ENCODE measurements around the gene PLA2G4C.

Gene PLA2G4C, protein sequence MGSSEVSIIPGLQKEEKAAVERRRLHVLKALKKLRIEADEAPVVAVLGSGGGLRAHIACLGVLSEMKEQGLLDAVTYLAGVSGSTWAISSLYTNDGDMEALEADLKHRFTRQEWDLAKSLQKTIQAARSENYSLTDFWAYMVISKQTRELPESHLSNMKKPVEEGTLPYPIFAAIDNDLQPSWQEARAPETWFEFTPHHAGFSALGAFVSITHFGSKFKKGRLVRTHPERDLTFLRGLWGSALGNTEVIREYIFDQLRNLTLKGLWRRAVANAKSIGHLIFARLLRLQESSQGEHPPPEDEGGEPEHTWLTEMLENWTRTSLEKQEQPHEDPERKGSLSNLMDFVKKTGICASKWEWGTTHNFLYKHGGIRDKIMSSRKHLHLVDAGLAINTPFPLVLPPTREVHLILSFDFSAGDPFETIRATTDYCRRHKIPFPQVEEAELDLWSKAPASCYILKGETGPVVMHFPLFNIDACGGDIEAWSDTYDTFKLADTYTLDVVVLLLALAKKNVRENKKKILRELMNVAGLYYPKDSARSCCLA

DNA sequence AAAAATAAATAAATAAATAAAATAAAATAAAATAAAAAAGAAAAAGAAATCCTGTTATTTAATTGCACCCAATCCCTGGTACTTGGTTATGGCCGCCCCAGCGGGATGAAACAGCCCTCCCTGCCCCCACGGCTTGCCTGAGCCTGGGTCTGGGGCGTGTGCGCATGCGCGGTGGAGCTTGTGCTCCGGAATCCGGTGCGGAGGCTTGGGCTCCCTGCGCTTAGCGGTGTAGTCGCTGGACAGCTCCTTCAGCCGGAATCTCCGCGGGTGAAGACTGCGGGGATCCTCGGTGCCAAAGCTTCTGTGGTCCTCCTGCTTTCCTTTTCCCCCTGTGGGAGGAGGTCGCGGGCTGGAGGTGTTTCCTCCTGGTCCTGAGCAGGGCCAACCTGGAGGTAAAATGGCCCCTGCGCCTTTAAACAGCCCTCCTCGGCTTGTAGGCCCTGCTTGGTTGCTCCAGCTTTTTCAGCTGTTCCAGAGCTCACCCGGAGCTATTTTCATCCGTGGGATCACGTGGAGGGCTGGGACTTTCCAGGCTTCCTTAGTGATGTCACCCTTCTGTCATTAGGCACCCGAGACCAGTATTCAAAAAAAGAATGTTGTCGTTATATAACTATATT lies at the start of gene PLA2G4C:
Gene PLA2G4C (minus strand): TSS at position 468 of the 617 bp plus-strand sequence. CDS start 4,288 bp downstream, outside the sequence.
- DNase-seq = peak; percentile 93

DNA sequence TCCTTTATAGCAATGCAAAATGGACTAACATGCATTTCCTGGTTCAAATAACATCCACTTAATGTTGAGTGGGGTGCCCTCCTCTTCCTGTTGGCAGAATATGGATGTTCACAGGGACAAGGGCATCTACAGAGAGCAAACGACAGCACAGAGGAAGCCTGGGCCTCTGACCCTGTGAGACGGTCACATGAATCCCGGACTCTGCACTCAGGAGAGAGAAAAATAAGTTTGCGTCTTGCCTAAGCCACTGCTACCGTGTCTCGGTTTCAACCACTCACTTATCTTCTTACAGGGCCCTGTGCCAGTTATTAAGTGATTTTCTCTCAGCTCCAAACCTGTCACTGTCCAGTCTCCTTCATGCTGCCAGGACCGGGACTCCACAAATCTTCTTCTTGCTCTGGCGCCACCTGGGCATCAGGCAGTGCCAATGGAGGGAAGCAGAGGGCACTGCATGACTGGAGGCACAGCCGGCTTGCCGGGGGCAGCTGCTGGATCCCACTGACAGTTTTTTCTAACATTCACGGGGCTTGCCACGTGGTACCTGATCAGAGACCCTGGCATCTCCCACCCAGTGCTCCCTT lies 47.7 kb upstream of the PLA2G4C start:
- DNase-seq = no peak

DNA sequence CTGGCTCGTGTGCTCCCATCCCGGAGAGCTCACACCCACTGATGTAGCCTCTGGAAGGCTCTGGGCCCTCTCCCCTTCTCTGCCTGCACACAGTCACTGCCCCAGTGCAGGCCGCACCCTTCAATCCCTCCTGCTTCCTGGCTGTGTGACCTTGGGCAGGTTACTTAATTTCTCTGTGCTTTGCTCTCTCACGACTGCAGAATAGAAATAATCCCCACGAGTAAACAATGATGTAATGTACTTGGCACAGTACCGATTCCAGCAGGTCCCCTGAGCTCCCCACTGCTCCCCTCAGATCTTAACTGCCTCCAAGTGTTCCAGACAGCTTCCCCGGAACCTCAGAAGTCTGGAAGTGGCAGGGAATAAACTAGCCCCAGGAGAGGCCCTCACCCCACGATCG lies 43.4 kb upstream of the PLA2G4C start:
- no peak for DNase-seq

DNA sequence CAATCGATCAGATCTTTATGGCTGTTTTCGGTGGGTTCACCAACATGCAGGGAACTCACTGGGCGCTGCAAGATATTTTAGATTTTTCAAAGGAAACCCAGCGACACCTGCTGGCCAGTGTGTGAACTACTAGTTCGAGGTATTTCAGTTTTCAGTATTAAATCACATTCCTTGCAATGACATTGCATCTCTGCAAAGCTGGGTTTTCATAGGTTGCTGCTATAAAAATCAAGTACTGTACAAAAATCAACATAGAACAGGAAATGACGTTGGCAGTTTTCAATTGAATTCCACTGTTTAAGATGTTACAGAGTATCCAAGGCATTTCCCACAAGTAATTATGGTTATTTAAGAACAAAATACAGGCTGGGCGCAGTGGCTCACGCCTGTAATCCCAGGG lies 41.9 kb upstream of the PLA2G4C start:
- DNase-seq = peak; percentile 79

DNA sequence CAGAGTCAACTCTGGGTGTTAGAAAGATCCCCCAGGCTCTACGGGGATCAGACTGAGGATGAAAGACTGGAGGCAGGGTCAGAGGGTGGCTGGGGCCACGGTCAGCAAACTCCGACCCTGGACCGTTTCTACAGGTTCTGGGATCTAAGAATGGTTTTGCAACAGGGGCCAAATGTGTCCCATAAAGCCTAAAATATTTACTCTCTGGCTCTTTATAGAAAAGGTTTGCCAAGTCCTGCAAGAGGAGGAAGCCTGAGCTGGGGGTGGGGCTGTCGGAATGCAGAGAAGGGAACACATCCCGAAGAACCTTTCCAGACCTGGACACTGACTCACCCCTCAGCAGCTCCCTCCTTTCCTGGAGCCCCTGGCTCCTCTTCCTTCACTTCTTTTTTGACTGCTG lies 38.8 kb upstream of the PLA2G4C start:
- no peak for DNase-seq

DNA sequence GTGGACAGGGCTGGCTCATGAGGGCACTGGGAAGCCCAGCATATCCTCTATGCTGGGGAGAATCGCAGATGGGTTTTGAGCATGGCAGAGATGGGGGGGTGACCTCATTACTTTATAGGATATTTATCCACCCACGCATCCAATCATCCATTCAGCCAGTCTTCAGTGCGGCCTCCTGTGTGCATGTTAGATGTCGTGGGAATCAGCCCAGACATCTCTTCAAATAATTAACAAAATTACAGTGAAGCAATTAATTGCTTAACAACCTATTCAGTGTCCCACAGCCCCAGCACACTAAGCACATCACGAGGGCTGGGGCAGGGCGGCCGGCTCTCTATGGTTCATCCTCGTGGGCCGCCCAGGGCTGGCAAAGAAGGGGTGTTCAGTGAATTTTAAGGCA lies 38.0 kb upstream of the PLA2G4C start:
- DNase-seq = no peak

DNA sequence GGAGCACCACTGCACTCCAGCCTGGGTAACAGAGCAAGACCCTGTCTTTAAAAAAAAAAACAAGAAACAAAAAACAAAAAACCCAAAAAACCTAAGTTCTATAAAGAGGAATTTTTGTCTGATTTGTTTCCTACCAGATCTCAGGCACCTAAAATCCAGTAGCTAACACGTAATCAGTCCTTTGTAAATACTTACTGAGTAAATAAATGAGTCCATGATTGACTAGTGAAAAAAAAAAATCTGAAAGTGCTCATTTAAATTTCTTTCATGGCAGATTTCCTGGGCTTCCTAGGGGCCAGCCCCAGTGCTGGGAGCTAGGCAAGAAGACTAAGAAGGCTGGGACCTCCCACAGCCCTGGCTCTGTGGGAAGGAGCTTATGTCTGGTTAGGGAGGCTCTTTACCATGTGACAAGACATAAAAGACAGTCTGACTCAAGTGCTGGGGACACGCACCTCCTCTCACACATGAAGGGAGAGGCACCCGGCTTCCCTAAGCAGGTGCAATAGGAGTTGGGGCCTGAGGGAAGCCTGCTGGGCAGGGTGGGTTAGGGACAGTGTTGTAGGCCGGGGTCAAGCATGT lies 37.1 kb upstream of the PLA2G4C start:
- DNase-seq = no peak

DNA sequence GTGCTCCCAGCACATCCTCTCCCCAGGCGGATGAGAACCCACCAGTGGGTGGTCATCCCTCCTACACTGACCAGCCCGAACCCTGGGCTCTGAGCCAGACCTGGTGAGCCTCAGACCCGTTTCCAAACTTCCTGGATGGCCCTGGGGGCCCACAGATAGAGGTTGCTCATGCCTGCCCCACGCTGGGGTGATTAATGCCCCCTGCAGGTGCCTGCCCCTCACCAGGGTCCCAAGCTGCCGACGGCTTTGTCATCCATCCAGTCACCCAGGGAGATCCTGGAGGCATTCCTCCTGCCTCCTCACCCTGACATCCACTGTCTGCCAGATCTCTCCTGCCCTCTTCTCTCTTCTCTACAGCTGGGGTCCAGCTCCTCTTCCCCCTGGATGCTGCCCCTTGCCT lies 28.4 kb upstream of the PLA2G4C start:
- no peak for DNase-seq

DNA sequence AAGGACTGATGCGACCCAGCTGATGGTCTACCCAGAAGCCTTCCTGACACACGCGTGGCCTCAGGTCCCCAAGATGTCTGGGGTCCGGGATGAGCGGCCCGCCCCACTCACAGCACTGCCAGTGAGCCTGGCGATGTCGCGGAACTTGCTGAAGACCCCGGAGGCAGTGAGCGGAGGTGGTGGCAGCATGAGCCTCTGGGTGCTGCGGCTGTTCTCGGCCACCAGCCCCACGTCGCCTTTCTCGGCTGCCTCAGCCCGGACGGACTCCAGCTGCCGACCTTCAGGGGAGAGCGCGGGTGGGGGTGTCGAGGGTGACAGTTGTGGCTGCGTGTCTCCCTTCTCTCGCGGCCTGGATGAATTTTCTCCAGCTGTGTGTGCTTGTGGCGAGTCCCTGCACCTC lies 26.8 kb upstream of the PLA2G4C start:
- DNase-seq = no peak

DNA sequence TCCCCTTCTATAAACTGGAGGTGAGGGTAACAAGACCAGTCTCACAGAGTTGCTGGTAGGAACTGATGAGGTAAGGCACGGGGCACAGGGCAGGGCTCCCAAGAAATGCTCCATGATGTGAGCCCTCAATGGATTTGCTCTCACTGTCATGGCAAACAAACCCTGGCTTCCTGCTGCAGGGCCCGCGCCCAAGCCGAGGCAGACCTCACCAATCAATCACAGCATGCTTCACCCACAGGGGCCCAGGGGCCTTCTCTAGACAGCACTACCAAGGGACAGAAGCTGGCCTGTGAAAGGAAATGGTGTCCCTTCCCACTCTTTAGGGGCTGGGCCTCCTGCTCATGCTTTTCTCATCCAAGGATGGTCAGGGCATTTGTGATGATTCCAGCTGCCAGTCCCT lies 25.9 kb upstream of the PLA2G4C start:
- no peak for DNase-seq

DNA sequence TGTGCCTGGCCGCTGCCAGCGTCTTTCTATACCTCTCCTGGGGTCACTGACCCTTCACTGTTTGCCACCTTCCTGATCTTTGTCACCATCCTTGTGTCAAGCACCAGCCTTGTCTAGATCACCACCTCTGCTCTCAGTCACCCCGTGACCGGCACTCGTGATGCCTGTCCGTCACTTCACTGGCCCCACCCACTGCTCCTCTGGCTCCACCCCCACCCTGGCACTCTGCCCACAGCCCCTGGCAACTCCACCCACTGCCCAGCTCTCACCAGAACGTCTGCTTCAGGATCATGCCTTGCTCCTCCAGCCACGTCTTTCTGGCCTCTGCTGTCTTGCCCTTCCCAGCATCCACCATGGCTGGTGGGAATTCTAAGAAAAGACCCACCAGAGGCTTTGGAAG lies 24.8 kb upstream of the PLA2G4C start:
- no peak for DNase-seq

DNA sequence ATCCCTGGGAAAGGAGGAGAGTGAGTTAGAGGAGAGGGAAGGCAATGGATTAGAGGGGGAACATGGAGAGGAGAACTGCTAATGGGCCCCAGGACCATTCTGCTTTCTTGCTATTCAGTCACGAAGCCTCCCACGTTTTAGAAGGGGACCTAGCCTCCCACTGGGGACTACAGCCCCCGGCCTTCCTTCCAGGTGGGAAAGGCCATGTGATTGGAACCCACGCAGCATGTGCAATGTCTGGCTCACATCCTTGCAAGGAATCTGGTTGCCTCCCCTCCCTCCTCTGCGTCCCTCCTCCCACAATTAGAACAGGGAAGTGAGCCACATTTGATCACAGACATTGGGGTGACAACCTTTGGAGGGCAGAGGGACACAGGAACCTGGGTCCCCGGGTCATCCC lies 22.5 kb upstream of the PLA2G4C start:
- no peak for DNase-seq

DNA sequence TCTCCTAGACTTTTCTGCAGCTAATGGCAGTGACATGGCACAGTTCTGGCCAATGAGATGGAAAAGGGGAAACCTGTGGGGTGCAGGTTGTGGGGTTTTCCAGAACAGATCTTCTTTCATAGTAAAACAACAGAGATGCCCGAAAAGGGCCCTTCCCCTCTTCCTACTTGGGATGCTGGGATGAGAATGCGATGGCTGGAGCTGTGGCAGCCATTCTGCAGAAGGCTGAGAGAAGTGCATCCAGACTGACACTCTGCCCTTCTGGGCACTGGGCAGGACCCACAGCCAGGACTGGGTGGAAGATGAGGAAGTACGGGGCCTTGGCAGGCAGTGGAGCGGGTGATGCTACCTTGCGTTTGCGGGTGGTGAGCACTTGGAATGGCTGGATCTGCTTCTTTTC lies 16.9 kb upstream of the PLA2G4C start:
- no peak for DNase-seq

DNA sequence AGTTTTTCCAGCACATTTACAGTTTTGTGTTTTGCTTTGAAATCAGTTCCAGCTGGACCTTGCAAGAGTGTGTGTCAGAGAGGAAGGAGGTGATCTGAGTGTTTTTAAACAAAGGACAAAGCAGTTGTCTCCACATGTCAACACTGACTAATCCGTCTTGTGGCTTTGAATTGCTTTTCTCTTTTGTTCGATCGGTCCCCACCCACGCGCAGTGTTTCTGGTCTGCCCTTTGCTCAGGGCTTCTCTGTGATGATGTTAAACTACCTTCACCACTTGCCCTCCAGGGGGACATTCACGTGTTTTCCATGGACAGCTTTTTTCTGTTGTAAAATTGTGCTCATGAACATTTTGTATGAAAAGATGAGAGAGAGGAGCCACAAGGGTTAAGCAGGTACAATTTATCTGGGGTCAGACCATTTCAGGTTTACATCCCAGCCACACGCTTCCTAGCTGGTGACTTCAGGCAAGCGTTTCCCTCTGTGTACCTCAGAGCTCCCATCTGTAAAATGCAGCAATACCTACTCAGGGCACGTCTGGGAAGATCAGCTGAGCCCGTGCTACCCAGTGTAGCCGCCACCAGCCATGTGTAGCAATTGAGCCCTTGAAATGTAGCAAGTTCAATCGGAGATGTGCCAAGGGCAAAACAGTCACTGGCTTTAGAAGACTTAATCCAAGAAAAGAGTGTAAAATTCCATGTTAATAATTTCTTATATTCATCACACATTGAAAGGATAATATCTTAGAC lies 13.5 kb upstream of the PLA2G4C start:
- peak; percentile 14 for DNase-seq

DNA sequence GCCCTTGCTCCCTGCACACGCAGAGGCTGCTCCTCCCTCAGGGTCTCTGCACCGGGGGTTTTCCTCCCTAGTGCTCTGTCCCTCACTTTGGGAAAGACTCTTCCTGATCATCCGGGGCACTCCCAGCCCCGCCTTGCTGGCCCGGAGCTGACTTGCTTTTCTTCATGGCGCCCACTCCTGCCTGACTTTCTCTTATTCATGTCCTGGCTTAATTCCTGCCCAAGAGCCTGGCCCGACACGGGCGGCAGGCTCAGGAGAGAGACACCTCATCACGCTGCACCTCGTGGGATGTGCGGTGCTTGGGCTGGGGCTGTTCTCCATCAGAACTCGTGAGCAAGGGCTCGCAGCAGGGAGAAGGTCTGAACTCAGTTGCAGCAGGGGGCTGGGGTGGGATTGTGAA lies 11.8 kb upstream of the PLA2G4C start:
- DNase-seq = no peak

DNA sequence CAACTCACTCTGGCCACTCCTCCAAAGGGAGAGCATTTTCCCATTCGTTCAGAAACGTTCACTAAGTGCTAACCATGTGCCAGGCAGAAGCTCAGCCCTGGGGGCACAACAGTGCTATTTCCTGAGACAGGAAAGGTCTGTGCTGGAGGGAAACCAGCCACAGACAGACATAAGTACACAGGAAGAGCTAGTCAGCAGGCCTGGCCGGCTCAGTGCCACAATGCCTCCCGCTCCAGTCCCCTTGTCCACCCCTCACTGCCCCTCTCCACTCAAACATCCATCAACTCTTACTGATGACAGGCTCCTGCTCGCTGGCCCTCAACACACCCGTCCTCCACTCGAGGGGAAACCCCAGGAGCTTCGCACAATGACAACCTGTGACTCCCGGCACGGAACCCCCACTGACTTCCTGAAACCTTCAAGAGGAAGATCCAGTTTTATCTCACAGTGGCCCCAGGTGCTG lies 11.3 kb upstream of the PLA2G4C start:
- no peak for DNase-seq

DNA sequence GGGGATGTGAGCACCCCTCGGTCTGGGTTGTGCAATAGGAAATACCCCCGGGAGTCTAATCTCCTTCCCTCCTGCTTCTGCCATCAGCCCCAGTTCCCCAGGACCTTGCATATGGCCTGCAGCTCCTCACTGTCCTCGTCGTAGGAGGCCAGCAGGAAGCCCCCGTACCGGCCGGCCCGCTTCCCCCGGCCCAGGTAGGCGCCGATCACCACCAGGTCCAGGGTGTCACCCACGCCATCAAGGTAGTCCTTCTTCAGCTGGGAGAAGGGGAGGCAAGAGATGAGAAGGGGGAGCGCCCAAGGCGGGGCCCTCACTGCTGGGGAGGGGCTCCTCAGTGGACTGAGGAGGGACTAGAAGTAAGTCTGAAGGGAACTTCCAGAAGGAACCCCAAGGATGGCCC lies 10.4 kb upstream of the PLA2G4C start:
- DNase-seq = no peak

DNA sequence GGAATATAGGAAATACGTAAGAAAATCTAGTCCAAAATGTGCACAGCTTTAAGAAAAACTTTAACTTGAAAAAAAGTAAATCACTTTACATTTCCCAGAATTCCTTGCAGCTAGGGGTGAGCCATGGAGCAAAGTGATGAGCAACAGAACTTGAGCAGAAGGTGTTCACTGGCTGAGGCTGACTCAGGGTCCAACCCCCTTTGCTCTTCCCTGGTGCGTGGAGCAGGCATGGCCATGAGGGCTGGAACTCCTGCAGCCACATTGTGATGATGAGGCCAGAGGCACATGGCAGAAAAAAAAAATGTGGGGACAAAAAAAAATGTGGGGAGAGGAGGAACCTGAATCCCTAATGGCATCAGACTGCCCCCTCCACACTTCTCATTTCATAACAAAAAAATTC lies 9.9 kb upstream of the PLA2G4C start:
- DNase-seq = no peak

DNA sequence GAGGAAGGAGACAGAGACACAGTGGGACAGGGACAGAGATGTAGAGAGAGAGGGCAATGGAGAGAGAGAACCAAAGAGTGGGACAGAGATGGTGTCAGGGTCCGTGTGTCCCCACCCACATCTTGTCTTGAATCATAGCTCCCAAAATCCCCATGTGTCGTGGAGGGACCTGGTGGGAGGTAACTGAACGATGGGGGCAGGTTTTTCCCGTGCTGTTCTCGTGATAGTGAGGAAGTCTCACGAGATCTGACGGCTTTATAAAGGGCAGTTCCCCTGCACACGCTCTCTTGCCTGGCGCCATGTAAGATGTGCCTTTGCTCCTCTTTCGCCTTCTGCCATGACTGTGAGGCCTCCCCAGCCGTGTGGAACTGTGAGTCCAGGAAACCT lies 7.5 kb upstream of the PLA2G4C start:
- no peak for DNase-seq

DNA sequence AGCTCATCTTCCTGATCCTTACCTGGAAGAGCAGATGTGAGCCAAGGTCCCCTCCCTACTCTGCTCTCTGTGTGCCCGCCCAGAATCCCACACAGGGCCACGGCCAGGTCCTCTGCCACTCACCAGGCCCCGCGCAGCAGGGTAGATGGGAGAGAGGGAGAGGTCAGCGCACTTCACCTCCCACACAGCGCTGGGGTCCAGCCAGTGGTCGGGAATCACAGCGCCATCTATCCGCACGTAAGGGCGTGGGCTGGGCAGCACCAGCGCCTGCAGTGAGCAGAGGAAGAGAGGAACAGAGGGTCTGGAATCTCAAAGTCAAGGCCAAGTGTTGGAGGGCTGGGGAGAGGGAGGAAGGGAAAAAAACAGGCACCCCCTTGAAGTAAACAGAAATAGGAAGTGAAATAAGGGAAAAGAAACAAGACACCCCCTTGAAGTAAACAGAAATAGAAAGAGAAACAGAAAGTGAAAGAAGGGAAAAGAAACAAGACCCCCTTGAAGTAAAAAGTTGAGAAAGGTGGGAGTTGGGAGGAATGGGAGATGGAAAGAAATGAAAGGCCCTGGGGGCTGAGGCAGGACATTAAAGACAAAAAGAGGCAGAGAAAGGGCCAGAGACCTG lies 7.0 kb upstream of the PLA2G4C start:
- no peak for DNase-seq

DNA sequence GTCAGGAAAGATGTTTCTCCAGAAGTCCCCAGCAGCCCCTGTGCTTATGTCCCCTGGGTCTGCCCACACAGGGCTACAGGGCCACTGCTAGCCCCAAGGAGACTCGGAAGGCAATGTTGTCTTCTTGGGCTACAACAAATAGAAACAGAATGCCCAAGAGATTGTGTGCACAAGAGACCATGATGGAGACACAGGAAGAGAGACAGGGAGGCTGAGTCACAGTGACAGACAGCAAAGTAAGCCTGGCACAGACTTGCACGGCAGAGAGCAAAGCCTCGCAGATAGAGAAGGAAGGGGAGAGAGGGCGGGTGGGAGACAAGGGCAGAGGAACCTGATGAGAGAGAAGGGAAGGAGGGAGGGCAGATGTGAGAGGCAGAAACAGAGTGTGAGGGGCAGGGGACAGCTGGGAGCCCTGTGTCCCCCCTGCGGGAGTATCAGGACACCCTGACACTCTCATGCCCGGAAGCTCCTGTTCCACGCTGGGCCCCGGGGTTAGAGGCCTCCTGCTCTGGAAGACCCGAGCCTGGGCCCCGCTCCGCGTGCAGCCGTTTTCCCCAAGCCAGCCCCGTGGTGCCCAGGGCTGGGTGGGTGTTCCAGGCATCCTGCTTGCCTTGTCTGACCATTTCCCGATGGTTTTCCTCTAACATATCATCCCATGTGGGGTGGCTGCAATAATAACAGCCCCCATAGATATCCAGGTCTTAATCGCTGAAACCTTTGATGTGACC lies 2.7 kb upstream of the PLA2G4C start:
- no peak for DNase-seq

DNA sequence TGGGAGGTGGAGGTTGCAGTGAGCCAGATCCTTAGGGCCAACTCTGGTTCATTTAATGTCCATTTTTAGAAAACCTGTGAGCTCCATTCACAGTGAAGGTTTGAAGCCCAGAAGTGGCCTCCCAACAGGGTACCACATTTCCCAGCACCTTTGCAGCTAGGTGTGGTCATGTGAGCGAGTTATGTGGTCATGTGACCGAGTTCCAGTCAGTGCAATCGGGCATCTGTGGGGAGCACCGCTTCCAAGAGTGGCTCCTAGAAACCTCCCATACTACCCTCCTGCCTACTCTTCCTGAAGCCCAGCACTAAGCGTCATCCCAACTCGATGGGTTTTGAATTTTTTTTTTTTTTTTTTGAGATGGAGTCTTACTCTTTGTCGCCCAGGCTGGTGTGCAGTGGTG lies 663 bp upstream of the PLA2G4C start:
- DNase-seq = no peak

All from midbrain (tissue), 1 donor.